HepG2 (cell line): ENCODE data around the gene LATS2. TPM values are rescaled to one million over a fixed set of nuclear protein-coding genes. Genes with fewer than 3 reads are reported as not detected.

ENCODE experiments used
- GPN1 ChIP-seq: sonication (generic); formaldehyde crosslinking; IDR thresholded peaks from 2 replicates; pipeline ENCODE4 v1.5.1; 2020; ENCODE audit warnings: missing genetic modification reagents, borderline replicate concordance
- HOXA9 ChIP-seq: sonication (generic); formaldehyde crosslinking; IDR thresholded peaks from 2 replicates; pipeline ENCODE4 v1.8.1; 2022; ENCODE audit warnings: missing genetic modification reagents, mild to moderate bottlenecking, moderate library complexity, borderline replicate concordance
- MZF1 ChIP-seq: sonication (generic); formaldehyde crosslinking; IDR thresholded peaks from 2 replicates; pipeline ENCODE4 v1.8.1; 2023; ENCODE audit warnings: mild to moderate bottlenecking, missing genetic modification reagents, borderline replicate concordance
- RCOR2 ChIP-seq: IDR thresholded peaks from 2 replicates; pipeline ENCODE4 v1.6.1; 2016; ENCODE audit warnings: missing biosample characterization, missing genetic modification reagents
- SNAI1 ChIP-seq: sonication (generic); formaldehyde crosslinking; IDR thresholded peaks from 2 replicates; pipeline ENCODE4 v1.5.0; 2020; ENCODE audit warnings: mild to moderate bottlenecking, missing genetic modification reagents, borderline replicate concordance
- SP5 ChIP-seq: IDR thresholded peaks from 2 replicates; pipeline ENCODE4 v1.6.1; 2016; ENCODE audit warnings: low read depth, borderline replicate concordance
- TOPORS ChIP-seq: sonication (generic); formaldehyde crosslinking; IDR thresholded peaks from 2 replicates; pipeline ENCODE4 v1.8.0; 2023; ENCODE audit warnings: mild to moderate bottlenecking, missing genetic modification reagents
- XBP1 ChIP-seq: sonication (generic); formaldehyde crosslinking; IDR thresholded peaks from 2 replicates; pipeline ENCODE4 v1.5.0; 2020; ENCODE audit warnings: missing genetic modification reagents
- ZBTB7A ChIP-seq: sonication (generic); formaldehyde crosslinking; IDR thresholded peaks from 2 replicates; pipeline ENCODE4 v1.8.0; 2022; ENCODE audit warnings: mild to moderate bottlenecking, missing genetic modification reagents
- ZNF605 ChIP-seq: sonication (generic); formaldehyde crosslinking; IDR thresholded peaks from 2 replicates; pipeline ENCODE4 v1.8.0; 2022; ENCODE audit warnings: mild to moderate bottlenecking, missing genetic modification reagents
- ZNF788 ChIP-seq: sonication (generic); formaldehyde crosslinking; IDR thresholded peaks from 2 replicates; pipeline ENCODE4 v1.5.0; 2020; ENCODE audit warnings: mild to moderate bottlenecking, missing genetic modification reagents, borderline replicate concordance
- polyA plus RNA-seq, 8 experiments: library from polyadenylated mRNA; depleted of rRNA in 3 of 8; stranded (reverse) in 7 of 8; unstranded in 1 of 8; fragments of >200 nt; fragmentation: Illumina TruSeq in 4 of 8; extraction: Trizol in 4 of 8; gene quantifications; 2 replicates each; pipeline versions ENCODE4 v1.2.1 to v1.2.3, GENCODE V29; 2011 to 2016; ENCODE audit warnings: low read depth in 4 of 8, missing spikeins in 1 of 8, mixed read lengths in 1 of 8; ENCODE audit not compliant: insufficient read depth in 1 of 8
- total RNA-seq, 5 experiments: library from RNA; depleted of rRNA; stranded (reverse); fragments of >200 nt; fragmentation: Illumina TruSeq; extraction: Trizol; gene quantifications; 2 replicates each; pipeline ENCODE4 v1.2.3, GENCODE V29; 2016; ENCODE audit warnings: low read depth in 1 of 5
- TF ChIP-seq, protein P1 (sequence below): sonication (generic); formaldehyde crosslinking; IDR thresholded peaks from 2 replicates; pipeline ENCODE4 v1.4.0; 2020; ENCODE audit warnings: mild to moderate bottlenecking, low read depth, missing genetic modification reagents
- TF ChIP-seq, protein P2 (sequence below): sonication (generic); formaldehyde crosslinking; IDR thresholded peaks from 2 replicates; pipeline ENCODE4 v1.5.0; 2020; ENCODE audit warnings: missing genetic modification reagents, mild to moderate bottlenecking, borderline replicate concordance
- TF ChIP-seq, protein P3 (sequence below): sonication (generic); formaldehyde crosslinking; IDR thresholded peaks from 2 replicates; pipeline ENCODE4 v1.5.0; 2020; ENCODE audit warnings: mild to moderate bottlenecking, missing genetic modification reagents
- TF ChIP-seq, protein P4 (sequence below), 2 experiments: IDR thresholded peaks; 2 replicates each; pipeline ENCODE4 v1.6.1; 2011 to 2012; ENCODE audit warnings: low read length in 2 of 2, borderline replicate concordance in 1 of 2, low read depth in 1 of 2, mild to moderate bottlenecking in 1 of 2, moderate library complexity in 1 of 2
- TF ChIP-seq, protein P5 (sequence below): sonication (generic); formaldehyde crosslinking; IDR thresholded peaks from 2 replicates; pipeline ENCODE4 v1.8.1; 2023; ENCODE audit warnings: mild to moderate bottlenecking, missing genetic modification reagents
- TF ChIP-seq, protein P6 (sequence below): sonication (generic); formaldehyde crosslinking; IDR thresholded peaks from 2 replicates; pipeline ENCODE4 v1.8.0; 2023; ENCODE audit warnings: mild to moderate bottlenecking, missing genetic modification reagents

Gene LATS2
- total and polyA plus RNA-seq, 2 of the 13 experiments (the other 11 are each of a cell fraction or from before 2014, with no cell fraction given): 7.3 to 8.5 TPM

DNA sequence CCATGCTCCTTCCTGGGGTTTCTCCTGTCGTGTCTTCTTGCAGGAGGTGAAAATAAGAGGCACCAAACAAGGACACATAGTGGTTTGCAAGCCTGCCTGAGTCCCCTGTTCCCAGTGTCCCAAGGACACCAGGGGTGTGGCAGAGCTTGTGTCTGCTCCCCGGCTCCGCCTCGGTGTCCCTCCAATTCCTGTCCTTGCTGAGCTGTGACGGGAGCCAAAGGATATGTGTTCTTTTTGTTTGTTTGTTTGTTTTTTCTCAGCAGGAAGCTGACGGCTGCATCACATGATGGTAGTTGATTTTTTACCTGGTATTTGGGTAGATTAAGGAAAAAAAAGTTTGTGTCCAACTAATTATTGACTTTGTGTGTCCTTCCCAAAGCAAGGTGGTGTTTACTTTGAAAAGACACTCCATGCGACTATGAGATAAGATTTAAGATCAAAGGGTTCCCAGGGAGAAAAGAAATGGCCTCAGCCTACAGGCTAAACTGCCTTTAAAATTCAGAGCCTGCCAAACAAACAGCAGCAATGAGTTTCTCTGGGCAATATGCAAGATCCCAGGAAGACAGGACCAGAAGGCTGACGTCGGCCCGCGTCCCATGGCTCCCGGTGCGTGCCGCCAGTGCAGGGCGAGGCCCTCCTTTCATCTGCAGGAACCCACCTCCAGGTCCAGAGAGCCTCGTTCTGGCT lies 108.0 kb downstream of the LATS2 start (continued):
- TF ChIP-seq HOXA9 (CRISPR knock-in tag) (peak; percentile 55; the same call in 1 of the 2 replicates), XBP1 (CRISPR knock-in tag) (no peak), SNAI1 (CRISPR knock-in tag) (no peak), ZNF788 (CRISPR knock-in tag) (peak; percentile 68), MZF1 (CRISPR knock-in tag) (no peak), ZNF605 (no peak; the same call in 1 of the 2 replicates), GPN1 (CRISPR knock-in tag) (no peak), RCOR2 (CRISPR knock-in tag) (peak; percentile 80), TOPORS (CRISPR knock-in tag) (peak; percentile 44; the same call in 1 of the 2 replicates), ZBTB7A (no peak), SP5 (CRISPR knock-in tag) (peak; percentile 82)
- TF ChIP-seq, protein P1, sequence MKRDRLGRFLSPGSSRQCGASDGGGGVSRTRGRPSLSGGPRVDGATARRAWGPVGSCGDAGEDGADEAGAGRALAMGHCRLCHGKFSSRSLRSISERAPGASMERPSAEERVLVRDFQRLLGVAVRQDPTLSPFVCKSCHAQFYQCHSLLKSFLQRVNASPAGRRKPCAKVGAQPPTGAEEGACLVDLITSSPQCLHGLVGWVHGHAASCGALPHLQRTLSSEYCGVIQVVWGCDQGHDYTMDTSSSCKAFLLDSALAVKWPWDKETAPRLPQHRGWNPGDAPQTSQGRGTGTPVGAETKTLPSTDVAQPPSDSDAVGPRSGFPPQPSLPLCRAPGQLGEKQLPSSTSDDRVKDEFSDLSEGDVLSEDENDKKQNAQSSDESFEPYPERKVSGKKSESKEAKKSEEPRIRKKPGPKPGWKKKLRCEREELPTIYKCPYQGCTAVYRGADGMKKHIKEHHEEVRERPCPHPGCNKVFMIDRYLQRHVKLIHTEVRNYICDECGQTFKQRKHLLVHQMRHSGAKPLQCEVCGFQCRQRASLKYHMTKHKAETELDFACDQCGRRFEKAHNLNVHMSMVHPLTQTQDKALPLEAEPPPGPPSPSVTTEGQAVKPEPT (CRISPR knock-in tag): no peak
- TF ChIP-seq, protein P2, sequence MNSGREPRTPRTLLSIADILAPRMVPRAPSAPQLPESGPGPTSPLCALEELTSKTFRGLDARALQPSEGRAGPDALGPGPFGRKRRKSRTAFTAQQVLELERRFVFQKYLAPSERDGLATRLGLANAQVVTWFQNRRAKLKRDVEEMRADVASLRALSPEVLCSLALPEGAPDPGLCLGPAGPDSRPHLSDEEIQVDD (CRISPR knock-in tag): no peak
- TF ChIP-seq, protein P3, sequence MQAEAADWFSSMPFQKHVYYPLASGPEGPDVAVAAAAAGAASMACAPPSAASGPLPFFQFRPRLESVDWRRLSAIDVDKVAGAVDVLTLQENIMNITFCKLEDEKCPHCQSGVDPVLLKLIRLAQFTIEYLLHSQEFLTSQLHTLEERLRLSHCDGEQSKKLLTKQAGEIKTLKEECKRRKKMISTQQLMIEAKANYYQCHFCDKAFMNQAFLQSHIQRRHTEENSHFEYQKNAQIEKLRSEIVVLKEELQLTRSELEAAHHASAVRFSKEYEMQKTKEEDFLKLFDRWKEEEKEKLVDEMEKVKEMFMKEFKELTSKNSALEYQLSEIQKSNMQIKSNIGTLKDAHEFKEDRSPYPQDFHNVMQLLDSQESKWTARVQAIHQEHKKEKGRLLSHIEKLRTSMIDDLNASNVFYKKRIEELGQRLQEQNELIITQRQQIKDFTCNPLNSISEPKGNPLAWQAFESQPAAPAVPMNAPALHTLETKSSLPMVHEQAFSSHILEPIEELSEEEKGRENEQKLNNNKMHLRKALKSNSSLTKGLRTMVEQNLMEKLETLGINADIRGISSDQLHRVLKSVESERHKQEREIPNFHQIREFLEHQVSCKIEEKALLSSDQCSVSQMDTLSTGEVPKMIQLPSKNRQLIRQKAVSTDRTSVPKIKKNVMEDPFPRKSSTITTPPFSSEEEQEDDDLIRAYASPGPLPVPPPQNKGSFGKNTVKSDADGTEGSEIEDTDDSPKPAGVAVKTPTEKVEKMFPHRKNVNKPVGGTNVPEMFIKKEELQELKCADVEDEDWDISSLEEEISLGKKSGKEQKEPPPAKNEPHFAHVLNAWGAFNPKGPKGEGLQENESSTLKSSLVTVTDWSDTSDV (CRISPR knock-in tag): no peak
- TF ChIP-seq, protein P4, sequence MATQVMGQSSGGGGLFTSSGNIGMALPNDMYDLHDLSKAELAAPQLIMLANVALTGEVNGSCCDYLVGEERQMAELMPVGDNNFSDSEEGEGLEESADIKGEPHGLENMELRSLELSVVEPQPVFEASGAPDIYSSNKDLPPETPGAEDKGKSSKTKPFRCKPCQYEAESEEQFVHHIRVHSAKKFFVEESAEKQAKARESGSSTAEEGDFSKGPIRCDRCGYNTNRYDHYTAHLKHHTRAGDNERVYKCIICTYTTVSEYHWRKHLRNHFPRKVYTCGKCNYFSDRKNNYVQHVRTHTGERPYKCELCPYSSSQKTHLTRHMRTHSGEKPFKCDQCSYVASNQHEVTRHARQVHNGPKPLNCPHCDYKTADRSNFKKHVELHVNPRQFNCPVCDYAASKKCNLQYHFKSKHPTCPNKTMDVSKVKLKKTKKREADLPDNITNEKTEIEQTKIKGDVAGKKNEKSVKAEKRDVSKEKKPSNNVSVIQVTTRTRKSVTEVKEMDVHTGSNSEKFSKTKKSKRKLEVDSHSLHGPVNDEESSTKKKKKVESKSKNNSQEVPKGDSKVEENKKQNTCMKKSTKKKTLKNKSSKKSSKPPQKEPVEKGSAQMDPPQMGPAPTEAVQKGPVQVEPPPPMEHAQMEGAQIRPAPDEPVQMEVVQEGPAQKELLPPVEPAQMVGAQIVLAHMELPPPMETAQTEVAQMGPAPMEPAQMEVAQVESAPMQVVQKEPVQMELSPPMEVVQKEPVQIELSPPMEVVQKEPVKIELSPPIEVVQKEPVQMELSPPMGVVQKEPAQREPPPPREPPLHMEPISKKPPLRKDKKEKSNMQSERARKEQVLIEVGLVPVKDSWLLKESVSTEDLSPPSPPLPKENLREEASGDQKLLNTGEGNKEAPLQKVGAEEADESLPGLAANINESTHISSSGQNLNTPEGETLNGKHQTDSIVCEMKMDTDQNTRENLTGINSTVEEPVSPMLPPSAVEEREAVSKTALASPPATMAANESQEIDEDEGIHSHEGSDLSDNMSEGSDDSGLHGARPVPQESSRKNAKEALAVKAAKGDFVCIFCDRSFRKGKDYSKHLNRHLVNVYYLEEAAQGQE (IDR thresholded peaks at IDR 0.05; ENCODE audit: borderline replicate concordance in 1 of 2, low read depth in 1 of 2, low read length in 2 of 2): no peak
- TF ChIP-seq, protein P5, sequence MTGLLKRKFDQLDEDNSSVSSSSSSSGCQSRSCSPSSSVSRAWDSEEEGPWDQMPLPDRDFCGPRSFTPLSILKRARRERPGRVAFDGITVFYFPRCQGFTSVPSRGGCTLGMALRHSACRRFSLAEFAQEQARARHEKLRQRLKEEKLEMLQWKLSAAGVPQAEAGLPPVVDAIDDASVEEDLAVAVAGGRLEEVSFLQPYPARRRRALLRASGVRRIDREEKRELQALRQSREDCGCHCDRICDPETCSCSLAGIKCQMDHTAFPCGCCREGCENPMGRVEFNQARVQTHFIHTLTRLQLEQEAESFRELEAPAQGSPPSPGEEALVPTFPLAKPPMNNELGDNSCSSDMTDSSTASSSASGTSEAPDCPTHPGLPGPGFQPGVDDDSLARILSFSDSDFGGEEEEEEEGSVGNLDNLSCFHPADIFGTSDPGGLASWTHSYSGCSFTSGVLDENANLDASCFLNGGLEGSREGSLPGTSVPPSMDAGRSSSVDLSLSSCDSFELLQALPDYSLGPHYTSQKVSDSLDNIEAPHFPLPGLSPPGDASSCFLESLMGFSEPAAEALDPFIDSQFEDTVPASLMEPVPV (CRISPR knock-in tag): 0 out of 2 replicates have a peak, but pooled peaks have one; percentile 43
- TF ChIP-seq, protein P6, sequence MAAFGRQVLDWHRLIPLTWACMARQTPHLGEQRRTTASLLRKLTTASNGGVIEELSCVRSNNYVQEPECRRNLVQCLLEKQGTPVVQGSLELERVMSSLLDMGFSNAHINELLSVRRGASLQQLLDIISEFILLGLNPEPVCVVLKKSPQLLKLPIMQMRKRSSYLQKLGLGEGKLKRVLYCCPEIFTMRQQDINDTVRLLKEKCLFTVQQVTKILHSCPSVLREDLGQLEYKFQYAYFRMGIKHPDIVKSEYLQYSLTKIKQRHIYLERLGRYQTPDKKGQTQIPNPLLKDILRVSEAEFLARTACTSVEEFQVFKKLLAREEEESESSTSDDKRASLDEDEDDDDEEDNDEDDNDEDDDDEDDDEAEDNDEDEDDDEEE (CRISPR knock-in tag): 0 out of 2 replicates have a peak, but pooled peaks have one; percentile 33
